ENCODE measurements around the gene CDC42BPA.

- TF ChIP-seq CTCF (optimal IDR thresholded peaks at IDR 0.05 in 1 of 3, IDR thresholded peaks at IDR 0.05 in 1 of 3, conservative IDR thresholded peaks at IDR 0.05 in 1 of 3; ENCODE audit: extremely low read depth in 1 of 3, insufficient read depth in 2 of 3, low read length in 3 of 3) (no peak), EZH2 (IDR thresholded peaks at IDR 0.05; ENCODE audit: low read length) (no peak)
Measured at GRCh38 chr1:226960256-226960655, 358.0 kb downstream of the CDC42BPA start.
